CD4-positive, alpha-beta T cell treated with Interleukin-17A for 4 hours (primary cell): ENCODE results near the gene EFNA5.
"Not testable (repeated sequence)": the region's sequence is repeated elsewhere in the genome, so short reads cannot be mapped to it uniquely, and the experiment has no call there.

ENCODE experiments used
- DNase-seq: peaks from one replicate; pipeline ENCODE4 v3.0.0-alpha.2; 2020; ENCODE audit warnings: mixed read lengths

The EFNA5 gene

DNA sequence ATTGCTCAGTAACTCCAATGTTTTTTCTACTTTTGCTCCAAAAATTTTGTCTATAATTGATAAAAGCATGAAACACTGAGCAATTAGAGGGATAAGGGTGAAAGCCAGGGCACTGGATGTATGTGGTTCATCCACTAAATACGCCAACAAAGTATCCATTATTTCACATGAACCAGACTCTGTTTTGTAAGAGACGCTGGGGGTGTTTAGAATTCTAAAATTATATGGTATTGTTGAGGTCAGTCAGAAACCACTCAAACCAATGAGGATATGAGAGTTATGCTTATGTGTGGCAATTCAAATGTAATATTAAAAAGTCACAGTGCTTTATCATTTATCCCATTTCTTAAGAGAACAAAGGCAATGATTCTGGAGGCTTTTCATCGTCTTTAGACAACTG is 220.2 kb downstream of the EFNA5 start:
- no peak for DNase-seq

DNA sequence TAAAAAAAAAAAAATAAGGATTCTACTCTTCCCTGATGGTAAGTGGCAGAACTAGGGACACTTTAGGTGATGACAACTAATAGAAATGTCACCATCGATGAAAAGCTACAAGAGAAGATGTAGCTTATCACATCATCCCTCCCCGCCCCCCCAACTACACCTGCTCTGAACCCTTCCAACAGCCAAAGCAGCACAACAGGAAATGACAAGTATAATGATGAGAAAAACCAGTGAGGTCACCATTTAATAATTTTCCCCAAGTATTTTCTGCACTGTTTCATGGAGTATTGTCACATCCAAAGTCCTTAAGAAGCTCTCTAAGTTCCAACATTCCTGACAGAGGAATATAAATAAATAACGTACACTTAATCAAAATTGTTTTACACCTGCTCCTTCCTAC is 221.4 kb downstream of the EFNA5 start:
- no peak for DNase-seq

DNA sequence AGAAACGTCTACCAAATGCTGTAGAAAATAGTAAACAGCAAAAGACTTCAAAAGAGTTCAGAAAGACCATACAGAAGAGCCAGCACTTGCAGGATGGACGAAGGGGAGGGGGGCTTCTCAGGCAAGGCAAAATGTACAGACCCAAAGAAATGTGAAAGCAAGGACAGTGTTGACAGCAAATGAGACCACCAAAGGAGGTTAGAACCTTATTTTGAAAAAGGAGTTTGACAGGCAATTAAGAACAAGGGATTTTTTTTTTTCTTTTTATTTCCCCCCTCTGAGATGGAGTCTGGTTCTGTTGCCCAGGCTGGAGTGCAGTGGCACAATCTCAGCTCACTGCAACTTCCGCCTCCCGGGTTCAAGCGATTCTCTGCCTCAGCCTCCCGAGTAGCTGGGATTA is 223.2 kb downstream of the EFNA5 start:
- DNase-seq: no peak

DNA sequence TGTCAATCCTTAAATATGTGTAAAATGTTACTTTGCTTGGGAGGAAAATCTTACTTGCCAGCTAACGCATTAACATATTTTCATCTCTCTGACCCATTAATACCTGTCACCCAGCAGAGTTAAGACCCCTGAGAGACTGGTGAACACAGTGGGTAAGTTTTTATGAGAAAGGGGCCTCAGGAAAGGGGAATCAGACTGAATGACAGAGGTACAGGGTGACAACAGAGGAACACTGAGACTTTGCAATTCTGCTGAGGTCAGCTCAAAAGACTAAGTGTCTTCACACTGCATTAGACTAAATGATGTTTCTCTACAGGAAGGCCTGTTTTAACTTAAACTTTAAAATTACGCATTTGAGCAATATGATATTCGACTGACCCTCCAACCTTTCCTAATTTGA is 223.8 kb downstream of the EFNA5 start:
- DNase-seq: no peak

DNA sequence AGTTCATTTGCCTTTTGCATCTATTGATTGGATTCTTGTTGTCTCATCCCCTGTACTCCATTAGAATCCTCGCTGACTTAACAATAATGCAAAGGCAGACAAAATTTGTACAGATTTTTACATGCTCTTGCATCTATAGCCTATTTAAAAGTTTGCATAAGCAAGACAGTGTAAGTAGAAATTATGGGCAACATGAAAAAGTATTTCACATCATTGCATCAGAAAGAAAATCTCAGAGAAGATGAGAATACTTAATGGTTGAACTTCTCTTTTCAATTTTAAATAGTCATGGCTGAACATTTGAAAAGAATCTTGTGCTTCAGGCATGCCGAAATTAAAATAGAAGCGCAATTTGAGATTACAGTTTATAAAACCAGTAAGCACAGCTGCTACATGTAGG is 226.4 kb downstream of the EFNA5 start:
- no peak for DNase-seq

DNA sequence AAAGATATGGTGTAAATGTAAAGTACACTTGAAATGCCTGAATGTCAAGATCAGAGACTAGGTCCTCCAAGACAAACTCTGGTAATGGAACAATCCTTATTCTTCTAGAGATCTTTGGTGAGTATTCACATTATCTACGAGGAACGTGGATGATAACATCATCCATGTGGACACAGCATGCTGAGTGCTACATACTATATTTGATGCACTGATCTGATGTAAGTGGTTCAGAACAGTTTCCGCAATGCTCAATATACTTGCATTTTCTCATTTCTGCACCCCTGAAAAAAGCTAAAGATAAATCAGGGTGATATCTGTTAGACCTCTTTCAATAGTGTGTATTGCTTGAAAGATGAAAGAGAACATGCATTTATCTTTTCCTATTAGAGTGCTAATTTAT is 226.8 kb downstream of the EFNA5 start:
- DNase-seq: no peak

DNA sequence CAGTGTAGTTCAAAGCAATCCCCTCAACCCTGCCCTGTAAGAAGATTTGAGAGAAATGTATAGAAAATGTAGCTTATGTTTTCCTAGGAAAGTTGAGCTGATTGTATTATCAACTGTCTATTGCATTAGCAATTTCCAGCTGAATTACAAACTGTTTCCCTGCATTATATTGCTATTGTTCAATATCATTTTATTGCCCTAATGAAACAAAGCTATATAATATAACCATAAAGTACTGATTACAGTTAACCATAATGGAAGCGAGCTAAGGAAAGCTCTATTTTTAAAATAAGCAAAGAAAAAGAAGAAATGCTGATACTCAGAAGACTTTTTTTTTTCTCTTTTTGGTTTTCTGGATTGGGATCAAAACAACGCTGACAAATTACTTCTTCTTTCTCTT is 228.3 kb downstream of the EFNA5 start:
- no peak for DNase-seq

DNA sequence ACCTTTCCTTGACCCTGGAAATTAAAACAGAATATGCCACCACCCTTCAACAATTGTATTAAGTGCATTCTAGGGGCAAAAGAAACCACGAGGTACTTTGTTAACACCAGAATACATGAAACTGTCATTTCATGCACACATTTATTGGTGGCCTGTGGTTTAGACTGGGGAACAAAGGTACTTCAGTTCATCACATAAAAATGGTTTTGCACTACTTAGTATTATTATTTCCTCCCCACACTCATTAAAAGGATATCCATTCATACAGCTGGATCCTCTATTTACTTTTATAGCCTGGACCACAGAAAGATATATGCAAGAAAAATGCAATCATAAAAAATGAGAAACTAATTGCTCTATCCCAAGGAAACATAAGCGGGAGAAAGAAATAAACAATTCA is 230.9 kb downstream of the EFNA5 start:
- DNase-seq: no peak

DNA sequence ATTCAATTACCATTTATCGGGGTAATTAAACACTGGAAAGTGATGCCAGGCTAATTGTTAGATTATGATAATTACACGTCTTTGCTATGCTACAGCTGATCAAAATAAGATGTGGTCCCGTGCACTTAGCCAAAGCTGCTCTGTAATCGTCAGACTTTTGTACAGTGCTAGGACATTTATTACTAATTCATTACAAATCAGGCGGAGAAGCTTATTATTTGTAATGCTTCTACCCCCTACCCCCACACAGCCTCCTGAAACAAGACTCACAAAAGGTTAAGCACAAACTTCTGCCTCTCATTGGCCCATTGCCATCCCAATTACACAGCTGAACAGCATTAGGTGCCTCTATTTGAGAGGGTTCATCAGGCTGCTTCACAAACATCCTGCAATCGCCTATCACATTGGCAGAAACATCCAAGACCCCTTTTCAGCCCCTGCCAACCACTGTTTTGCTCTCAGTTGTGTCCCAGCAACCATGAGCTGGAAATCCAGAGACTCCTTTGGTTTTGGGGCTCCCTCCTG is 232.7 kb downstream of the EFNA5 start:
- no peak for DNase-seq

DNA sequence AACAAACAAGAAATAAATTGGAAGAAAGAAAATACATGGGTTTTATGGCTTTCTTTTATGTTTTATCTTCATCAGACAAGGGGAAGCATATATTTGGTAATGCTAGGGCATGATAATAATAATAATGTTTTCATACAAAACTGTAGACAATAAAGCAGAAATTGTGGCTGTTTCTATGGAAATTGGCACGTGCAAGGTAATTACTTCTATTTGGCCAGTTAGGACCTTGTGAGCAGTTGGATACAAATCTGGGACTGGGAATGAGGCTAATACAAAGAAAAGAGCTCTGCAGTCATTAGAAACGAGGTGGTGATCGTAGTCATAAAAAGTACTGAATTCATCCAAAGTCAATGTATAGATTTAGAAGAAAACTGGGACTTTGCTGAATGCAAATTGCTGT is 233.6 kb downstream of the EFNA5 start:
- DNase-seq: no peak

DNA sequence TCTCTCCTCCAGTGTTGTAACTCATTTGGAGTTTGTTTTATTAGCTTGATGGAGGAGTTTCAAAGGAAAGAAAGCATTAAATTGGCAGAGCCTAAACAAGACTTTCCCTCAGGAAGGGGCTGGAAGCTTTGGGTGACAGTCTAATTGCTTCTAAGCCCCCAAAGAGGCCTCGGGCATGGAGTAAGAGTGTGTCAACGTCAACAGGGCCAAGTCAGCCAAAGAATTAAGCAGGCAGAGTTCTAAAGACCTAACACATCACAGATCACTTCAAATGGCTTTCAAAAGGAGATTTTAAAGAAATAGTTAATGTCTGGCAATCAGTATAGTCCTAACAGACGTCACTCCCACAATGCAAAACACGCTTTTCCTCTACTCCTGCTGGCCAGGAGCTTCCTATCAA is 234.5 kb downstream of the EFNA5 start:
- no peak for DNase-seq

DNA sequence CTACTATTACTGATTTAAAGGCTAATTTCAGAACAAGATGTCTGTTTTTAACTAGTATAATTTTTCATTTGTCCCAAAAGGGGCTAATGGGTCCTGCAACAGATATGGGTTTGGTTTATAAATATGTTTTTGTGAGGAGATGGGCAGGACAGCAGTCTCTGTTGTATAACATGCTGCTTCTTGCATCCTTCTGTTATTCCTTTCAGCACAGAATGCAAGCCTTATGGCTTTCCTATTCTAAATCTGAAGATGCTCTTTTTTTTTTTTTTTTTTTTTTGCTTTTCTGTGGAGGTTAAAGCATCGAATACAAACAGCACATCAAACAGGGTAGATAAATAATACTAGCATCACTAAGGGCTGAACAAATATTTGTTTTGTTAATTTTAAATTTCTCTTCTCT is 235.7 kb downstream of the EFNA5 start:
- no peak for DNase-seq

DNA sequence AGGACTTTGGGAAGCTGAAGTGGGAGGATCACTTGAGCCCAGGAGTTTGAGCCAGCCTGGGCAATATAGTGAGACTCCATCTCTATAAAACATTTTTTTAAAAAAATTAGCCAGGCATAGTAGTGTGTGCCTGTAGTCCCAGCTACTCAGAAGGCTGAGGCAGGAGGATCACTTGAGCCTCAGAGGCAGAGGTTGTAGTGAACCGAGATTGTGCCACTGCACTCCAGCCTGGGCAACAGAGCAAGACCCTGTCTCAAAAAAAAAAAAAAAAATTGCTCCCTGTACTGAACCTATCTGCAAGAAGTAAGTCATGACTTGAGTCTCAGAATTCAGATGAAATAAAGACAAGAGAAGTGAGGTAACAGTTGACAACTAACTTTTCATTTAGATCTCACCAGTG is 237.1 kb downstream of the EFNA5 start:
- DNase-seq: not testable (repeated sequence)

DNA sequence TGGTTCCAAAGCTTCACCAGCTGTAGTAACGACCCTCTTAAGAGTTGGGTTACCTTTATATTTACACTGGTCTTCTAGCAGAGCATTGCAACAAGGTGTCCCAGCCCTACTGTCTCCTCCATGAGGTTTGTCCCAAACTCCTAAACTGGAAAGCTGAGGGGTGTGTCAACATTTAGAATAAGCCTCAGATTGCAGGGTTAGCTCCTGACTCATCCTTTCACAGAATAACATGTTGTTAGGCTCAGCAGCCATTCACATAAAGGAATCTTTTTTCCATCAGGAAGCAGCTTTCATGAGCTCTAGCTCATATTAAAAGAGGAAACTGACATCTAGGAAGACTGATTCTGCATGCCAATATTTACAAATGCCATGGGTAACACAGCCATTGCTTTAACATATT is 238.7 kb downstream of the EFNA5 start:
- no peak for DNase-seq

DNA sequence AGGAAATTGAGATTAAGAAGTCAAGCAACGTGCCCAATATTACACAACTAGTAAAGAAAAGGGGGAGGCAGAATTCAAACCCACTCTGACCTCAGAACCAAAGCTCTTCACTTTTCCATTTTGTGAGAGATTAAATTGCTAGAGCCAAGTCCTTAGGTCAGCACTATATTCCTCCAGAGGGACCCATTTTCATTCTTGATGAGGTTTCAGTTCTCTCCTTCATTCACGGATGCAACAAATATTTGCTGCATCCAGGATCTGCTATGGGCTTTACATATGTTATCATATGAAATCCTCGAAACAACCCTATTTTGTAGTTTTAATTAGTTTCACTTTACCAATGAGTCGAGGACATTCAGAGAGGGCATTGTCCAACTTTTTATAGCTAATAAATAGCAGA is 239.2 kb downstream of the EFNA5 start:
- DNase-seq: no peak

DNA sequence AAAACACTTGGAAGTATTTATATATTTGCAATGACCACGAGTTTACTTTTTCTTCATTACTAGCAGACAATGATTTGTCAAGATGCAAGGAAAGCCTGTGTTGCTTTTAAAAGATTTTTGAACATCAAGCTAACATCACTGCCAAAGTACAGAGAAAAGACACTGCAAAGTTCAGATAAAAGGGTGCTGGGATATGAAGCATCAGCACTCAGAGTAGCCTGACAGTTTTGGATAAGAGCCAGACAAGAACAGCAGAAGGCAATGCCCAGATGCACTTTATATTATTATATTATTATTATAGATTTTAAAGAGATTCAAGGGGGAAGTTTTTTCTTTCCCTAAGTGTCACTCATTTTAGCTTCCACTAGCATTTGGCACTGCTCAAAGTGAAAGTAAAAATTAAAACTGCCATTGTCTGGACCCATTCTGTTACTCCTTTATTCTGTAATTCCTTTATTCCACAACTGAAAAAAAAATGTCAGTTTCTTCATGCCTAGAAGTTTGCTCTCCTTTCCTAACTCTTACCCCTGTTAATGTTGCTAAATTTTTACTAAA is 240.6 kb downstream of the EFNA5 start:
- DNase-seq: no peak

DNA sequence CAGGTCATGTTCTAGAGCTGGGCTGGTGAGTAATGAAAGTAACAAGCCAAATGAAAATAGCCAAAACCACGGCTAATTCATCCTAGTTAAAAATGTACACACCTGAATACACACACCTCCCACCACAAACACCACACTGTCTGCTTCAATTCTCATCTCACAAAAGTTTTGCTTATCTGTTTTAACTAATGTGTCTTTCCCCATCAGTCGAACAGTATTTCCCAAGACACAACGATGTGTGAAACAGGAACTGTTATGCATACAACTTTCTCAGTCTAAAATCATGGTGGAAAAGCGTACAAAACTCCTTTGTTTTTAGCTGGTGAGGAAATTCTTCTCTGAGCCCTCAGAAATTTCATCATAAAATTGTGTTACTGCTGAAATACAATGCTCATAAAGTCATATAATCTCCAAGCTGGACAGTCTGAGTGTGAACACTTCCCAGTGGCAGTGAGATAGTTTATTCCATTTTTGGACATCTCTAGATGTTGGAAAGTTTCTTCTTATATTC is 242.4 kb downstream of the EFNA5 start:
- no peak for DNase-seq

DNA sequence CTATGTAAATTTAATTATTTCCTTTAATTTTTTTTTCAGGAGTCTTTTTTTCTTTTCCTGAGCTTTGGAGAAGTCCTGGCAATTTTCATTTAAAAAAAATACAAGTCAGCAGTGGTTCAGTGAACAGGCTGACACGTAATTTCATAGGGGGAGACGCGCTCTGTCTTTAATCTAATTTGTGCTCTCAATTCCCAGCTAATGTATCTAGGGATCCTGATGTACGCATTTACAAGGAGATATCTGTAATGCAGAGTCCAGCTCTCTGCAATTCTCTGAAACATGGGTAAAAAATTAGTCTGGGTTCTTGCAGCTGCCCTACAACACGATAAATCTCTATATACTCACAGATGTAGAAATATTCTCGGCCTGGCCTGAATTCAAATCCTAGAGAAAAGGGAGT is 243.9 kb downstream of the EFNA5 start:
- no peak for DNase-seq

DNA sequence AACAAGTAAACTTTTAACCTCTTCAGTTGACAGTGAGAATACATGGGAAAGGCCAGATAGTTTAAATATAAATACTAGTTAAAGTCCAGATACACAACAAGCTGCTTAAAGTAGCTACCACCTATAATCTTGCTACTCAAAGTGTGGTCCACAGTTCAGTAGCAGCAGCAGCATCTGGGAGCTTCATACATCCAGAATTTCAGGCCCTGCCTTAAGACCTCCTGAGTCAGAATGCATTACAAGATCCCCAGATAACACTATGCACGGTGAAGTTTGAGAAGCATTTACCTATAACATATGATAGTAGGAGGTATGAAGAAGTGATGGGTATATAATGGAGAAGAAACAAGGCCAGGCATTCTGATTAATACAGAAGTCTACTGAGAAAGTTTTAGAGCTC is 244.5 kb downstream of the EFNA5 start:
- no peak for DNase-seq

DNA sequence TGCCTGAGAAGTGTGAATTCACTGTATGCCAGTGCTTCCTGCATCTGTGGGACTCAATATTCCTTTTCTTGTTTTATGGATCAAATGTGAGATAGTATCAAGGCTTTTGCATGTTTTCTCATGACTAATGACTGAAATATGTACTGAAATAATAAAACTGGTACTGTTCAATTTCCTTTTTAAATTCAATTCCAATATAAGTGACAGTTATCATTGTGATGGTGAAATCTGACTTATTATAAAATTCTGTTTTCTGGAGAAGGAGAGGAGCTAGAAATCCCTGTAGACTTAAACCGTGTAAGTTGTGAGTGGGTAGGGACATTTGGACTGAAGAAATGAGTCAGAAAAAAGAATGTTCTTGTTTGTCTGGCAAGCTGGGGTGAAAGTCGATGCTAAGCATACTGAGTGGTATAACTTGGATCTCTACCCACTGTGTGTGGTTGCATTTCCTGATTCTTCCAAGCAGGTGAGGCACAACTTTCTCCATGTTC is 245.2 kb downstream of the EFNA5 start:
- DNase-seq: no peak

DNA sequence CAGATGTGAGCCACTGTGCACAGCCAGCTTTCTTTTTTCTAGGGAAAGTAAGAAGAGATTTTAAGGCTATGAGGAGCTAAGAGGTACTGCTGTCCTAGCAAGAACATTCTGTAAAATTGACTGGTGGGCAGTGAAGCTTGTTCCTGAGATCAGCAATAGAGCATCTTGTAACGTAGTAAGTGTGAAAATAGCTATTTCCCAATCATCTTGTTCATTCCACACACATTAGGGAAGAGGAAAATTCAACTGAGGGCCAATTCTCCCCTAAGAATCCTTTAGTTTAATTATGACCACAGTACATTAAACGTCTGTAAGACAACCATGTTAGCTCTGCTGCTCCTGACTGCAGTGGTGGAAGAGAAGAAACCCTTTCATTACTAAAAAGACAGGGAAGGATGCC is 246.2 kb downstream of the EFNA5 start:
- DNase-seq: no peak

DNA sequence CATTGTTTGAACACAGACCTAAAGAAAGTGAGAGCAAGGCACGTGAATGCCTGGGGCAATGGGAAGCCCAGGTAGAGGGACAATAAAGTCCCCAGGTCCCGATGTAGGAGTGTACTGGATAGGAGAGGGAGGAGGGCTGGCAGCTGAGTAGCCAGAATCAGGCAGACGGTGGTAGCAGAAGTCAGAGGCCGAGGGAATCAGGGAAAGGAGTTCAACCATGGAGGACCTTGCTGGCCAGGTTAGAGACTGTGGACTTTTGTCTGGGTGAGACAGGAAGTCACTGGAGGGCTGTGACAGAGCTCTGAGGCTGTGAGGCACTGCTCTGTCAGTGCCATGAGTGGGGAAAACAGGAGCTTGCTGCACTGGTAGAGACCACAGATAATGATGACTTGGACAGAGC is 248.2 kb downstream of the EFNA5 start:
- no peak for DNase-seq

DNA sequence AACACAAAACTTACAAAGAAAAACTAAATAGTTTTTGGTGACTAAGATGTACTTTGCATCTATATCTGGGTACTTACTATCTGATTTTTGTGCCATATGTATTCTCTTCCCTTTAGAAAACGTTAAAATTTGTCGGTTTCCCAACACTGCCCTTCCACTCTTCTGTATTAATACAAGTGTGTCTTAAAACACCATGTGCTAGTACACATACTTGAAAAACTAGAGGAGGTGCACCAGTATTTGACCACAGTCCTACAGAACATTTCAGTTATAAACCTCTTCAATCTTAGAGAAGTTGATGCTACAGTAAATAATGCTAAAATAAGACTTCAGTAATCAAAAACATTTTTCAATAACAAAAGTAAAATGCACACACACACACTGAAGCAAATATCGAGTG is 251.2 kb downstream of the EFNA5 start:
- DNase-seq: no peak

DNA sequence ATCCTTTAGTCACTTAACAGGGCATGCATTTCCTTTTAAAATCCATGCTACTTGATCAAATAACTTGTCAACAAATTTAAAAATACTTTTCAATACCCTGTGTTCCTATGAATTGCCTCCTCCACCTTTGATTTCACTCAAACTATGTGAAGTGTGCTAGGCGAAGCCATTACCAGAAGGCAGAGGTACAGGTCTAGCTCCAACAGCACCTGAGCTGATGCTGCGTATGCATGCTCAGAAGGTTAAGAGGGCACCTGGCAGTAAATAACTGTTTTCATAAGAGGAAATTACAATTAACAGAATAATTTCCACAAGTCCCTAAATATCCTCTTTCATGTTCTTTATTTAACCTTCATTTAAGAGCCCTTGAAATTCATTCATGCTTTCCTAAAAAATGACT is 251.8 kb downstream of the EFNA5 start:
- no peak for DNase-seq

DNA sequence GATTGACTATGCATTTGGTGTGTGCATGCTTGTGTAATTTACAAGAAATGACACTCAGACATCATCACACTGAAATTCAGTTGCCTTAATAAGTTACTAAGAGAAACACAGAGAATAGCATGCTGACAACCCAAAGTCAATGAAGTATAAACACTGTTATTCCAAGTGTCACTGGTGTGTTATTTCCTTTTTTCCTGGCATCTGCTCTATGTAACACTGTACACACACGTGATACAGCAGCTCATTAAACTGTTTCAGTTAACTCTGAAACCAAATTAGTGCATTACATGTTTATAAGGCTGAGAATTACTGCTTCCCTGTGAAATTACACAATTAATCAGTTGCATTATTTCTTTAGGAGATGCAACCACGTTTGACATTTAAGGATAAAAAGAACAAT is 252.7 kb downstream of the EFNA5 start:
- no peak for DNase-seq
